DMS53 (cell line): ENCODE data around the gene BMAL2.

Experiments
- DNase-seq: peaks from one replicate; lab custom pipeline; 2025; lab: John Stamatoyannopoulos, UW

The BMAL2 gene

DNA sequence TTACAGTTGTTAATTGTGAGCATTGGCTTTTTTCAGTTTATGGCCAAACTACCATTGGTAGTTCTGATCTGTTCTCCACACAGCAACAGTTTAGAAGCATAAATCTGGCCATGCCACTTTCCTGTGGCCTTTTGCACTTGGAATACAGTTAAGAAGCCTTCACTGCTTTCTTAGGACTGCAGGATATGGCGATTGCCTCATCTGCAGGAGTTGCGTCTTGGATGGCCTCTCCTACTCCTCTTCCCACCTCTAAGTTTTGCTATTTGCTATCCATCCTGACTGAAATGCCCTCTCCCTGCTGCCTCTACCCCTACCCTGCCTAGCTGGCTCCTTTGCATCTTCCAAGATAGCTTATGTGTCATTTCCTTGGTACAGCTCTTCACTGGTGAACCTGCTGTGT lies 12.8 kb upstream of the BMAL2 start:
- no peak for DNase-seq

DNA sequence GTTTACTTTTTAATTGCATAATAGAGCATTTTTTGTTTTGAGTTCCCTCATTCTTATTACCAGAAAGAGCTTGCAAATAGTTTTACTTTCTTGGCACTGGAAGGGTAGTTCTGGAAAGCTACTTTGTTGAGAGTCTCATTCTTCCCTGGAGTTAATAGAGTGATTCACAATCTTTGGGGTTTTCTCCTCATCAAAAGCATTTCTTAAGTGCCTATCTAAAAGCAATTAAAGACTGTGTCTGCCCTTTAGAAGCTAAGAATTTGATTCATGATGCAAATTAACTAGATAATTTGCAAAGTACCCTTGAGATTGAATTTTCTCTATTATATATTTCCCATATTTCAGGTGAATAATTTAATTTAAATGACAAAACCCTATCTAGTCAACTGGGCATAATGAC lies 8.1 kb upstream of the BMAL2 start:
- DNase-seq, result no peak

DNA sequence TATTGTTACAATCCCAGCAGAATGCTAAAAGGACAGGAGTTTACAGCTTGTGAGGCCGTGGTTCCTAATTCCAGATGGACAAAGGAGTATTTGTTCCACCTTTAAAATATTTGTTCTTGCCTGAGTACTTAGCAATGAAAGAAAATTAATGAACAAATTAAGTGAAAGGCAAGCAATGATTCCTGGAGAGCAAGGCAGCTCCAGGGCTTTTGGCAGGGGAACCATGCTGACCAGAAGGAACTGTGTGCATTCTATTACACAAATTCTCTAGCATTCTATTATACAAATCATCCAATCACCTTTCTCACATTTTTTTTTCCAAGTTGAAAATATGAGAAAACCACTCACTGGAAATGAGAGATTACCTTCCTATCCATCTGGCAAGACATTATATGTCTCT lies 1.8 kb upstream of the BMAL2 start:
- no peak for DNase-seq

DNA sequence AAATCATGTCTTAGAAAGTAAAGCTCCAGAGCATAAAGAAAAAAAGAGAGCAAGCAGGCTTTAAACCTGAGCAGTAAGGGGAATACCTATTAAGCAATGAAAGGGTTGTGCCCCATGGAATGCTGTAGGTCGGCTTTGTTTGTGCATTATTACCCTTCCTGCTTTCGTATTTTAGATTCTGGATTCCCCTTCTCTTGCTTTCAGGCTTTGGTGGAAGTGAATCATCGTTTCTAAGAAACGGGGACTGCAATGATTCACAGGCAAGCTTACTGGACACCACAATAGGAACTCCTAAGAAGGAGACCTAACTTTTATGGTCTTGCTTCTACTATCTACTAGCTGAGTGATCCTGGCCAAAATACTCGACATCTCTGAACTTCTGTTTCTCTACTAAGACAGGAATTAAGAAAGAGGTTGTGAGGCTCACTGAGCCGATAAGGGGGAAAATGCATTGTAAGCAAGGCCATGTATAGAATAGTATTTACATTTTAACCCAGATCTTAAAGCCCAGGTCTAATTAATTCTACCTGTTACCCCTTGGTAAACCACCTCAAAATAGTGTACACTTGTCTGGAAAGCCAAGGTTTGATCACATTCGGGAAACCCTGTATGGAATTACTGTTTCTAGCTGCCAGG lies 1.2 kb upstream of the BMAL2 start:
- DNase-seq, result peak; percentile 57

DNA sequence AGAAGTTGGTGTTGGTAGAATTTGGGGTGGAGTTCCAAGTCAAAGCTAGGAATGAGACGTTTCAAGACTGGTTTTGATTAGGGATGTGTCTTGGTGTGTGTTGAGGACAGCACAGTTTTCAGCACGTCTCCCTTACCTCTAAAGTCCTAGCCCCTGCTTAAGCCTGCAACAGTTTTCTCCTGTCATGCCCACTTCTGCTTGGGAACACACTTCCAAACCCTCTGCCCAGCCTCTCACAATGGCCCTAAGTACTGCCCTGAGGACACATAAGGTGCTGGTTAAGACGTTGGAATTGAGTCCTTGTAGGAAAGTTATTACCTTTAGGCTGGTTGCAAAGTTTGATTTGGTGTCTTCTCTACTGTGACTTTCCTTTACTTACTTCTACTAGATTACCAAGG lies 710 bp upstream of the BMAL2 start:
- DNase-seq, result no peak

DNA sequence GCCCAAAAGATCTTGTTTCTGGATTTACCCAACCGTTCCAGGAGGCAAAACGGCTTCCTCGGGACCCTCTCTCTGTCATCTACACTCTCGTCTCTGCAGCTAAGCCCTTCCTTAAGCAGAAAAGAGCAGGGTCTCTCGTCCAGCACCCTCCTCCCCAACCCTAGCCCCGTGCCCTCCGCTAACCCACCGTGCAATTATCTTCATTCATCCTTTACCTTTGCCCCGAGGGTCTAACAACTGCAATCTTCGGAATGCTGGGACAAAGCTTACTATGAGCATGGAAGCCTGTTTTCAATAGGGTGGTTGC lies 276 bp upstream of the BMAL2 start:
- DNase-seq, result no peak

DNA sequence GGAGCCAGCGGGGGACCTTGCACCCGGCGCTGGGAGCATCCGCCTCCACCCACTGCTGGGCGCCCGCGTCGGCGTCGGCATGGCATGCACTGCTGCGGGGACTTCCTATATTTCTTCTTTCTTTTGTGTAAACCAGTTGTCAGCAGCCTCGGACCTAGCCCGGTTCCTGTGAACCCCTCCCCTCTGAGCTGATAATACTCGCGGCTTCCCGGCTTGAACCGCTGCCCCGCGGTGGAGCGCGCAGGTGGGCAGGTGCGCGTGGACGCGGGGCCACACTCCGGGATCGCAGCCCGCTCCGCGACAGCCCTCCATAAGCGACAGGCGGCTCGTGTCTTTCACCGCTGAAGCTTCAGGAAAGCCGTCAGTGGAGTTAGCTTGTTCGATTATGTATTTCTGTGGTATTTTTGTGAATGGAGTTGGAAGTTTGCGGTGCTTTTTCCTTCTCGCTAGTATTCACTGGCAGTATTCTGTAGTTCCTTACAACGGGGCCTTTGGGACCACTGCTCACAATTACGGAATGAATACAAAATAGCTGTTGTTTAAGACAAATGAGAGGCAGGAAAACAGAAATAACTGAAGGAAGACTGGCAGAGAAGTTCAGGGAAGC lies 870 bp downstream of the BMAL2 start:
- DNase-seq, result peak; percentile 80

DNA sequence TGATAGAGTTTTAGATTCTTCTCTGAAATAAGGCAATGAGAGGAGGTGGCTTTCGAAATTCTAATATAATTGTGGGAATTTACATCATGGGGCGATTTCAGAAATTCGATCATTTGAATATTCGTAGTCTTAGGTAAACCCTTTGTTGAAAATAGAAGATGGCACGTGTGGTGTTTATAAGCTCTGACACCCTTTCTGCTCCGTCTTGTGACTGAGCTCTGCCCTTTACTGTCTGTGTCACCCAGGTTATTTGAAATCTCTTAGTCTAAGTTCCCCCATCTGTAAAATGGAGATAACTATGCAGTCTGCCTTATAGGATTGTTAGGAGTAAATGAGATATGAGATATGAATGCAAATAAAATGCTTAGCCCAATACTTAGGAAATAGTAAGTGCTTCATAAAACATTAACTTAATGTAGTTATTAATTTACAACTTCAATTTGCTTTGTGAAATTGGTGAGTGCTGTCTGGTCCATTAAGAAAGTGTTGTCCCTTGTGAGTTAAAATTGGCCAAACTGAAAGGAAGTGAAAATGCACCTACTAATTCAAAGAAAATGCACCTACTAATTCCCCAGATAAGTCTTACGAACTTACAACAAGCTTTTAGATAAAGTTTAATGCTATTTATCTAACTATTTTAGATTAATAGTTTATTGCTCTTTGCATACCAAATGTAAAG lies 1.5 kb downstream of the BMAL2 start:
- DNase-seq, result peak; percentile 48

DNA sequence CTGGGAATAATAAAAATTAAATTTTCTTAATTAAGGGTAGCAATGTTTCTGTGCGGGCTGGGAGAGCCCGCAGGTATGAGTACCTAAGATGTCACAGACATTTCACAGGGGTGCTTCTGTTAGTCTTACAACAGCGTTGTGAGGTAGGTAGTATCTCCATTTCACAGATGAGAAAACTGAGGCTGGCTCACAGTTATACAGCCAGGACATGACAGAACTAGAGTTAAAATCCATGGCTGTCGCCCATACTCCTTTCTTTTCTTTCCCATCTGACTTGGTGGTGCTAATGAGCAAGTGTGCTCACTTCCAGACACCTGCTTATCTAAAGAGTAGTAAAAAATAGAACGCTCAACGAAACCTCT lies 2.1 kb downstream of the BMAL2 start:
- no peak for DNase-seq

DNA sequence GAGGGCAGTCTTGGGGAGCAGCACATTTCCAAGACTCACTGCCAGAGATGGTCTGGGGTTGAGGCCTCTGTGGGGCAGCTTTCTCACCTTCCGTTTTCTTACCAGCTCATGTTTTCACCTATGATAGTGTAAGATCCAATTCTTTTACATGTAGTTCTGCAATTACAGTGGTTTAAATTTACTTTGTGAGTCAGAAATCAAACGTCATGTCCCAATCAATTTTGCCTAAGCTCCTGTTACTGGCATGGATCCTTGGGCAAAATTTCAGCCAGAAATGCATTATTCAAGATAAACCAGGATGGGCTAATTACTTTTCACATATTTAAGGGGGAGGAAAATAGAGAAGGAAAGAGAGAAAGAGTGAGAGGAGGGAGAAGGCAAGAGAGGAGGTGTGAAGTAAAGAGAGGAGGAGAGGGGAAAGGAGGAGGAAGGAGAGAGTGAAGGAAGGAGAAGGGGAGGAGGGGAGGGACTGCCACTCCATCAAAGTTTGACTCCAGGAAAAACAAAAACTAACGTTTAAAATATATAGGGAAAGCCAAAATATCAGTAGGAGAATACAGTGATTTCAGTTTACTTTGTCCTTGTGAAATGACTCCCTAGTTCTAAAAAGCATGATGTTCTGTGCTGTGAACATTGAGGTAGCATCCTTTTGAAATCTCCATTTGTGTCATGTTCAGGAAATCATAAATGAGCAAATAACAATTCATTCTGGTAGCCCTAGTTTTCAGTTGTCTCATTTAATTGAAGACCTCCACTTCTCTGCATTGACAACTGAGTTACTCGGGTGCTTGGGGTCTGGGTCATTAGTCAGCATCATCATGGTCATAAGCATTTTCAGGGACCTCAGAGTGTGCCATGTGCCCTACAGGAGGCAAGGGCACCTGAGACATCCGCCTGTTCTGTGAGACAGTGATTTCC lies 3.0 kb downstream of the BMAL2 start:
- peak; percentile 24 for DNase-seq

DNA sequence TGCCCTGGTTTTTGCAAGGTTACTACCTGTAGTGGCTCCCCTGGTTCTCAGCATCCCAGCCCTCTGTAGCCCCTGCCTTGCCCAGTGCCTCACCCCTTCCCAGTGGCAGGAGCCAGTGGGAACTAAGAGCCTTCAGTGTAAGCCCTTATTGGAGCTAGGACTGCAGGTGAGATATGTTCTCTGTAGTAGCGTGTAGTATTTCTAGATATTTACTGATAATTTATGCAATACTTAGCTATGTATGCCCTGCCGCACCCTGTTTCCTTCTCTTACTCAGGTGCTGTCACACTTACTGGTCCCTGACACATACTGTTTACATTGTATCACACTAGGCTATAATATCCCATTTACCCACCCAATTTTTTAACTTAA lies 3.6 kb downstream of the BMAL2 start:
- no peak for DNase-seq

DNA sequence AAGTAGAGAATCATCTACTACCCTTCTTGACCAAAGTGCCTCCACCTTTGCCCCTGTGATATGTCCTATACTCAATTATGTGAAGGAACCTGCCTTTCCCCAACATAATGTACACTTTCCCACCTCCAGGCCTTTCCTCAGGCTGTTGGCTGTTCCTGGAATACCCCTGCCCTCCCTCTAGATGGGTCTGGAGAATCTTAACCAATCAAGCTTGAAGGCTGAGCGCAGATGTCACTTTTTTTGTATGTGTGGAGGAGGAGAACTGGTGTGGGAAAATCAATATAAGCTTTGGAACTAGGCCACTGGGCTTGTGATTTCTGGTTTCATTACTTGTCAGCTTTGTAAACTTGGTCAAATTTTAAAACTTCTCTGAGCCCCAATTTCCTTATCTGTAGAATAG lies 4.7 kb downstream of the BMAL2 start:
- no peak for DNase-seq

DNA sequence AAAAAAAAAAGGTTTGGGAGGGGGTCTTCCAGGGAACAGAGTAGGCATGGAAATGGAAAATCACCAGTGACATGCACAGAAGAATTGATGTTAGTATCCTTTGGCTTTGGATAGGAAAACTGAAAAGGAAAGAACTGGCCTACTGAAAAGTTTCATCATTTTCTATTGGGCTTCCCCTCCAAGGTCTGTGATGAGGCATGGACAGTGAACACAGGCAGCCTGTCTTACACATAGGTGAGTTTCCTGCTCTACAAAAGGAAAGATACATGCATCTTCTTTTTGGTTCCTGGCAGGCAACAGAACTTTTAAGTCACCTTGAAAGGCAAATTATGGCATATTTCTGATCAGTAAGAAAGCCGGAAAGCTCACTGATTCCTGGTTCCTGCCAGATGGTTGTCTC lies 5.8 kb downstream of the BMAL2 start:
- no peak for DNase-seq

DNA sequence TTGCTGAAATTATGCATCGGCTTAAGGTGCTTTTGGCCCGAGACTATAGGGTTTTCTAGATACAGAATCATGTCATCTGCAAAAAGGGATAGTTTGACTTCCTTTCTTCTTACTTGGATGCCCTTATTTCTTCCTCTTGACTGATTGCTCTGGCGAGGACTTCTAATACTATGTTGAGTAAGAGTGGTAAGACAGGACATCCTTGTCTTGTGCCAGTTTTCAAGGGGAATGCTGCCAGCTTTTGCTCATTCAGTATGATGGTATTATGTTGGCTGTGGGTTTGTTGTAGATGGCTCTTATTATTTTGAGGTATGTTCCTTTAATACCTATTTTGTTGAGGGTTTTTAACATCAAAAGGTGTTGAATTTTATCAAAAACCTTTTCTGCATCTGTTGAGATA lies 8.3 kb downstream of the BMAL2 start:
- no peak for DNase-seq

DNA sequence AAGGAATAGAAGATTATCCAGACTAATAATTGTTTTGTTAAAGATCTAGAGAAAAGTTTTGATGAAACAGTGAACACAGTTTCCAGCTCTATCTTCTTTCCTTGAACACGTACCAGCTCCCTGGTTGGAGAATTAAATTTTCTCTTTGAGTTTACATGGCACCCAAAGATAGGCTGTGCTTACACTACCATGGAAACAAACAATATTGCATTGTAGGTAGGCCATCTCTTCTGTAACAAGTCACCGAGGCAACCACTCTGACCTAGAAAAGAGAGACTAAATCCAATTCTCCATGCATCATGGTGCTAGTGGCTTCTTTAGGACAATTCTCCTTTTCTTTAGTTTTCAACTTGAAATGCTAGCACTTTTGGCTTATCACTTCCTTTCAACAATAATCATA lies 9.9 kb downstream of the BMAL2 start:
- no peak for DNase-seq

DNA sequence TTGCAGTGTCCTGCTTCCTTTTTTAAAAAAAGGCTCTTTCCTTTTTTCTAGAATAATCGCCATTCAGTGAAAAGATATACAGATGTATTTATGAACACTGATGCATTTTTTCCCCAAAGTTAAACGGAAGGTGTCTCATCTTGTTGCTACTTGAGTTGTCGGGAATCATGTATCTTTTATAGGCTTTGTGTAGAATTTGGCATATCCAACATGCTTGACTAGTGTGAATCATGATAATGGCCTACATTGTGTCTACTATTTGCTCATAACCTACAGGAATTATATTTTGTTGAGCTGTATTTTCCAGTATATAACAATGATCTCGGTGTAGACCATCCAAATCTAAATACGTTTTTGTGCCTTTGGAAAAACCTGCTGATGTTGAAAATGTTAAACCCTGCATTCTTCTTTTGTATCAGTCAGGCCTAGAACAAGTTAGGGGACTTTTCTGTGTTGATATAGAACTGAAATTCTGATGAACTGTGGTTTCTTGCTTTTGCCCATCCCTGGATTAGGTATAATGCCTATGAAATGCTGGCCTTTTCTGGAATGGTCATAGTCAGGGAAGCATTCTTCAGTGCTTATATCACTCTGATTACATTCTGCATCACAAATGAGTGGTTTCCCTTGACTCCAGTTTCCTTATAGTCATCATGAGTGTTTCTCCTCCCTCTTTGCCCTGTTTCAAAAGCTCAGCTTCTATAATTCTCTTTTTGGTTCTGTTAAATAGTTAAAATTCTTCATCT lies 10.8 kb downstream of the BMAL2 start:
- DNase-seq, result peak; percentile 39

DNA sequence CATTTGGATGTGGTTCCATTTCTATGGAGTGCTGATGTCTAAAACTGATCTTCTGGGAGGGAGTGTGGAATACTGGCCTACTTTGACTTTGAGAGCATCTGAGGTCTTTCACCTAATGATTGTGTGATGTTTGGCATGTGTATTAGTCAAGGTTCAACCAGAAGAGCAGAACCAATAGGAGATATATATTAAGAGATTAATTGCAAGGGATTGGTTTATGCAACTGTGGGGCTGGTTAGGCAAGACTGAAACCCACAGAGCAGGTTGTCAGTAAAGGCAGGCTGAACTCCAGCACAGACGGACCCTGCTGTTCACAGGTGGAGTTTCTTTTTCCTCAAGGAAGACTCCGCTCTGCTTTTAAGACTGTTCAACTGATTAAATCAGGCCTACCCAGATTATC lies 11.6 kb downstream of the BMAL2 start:
- DNase-seq, result no peak

DNA sequence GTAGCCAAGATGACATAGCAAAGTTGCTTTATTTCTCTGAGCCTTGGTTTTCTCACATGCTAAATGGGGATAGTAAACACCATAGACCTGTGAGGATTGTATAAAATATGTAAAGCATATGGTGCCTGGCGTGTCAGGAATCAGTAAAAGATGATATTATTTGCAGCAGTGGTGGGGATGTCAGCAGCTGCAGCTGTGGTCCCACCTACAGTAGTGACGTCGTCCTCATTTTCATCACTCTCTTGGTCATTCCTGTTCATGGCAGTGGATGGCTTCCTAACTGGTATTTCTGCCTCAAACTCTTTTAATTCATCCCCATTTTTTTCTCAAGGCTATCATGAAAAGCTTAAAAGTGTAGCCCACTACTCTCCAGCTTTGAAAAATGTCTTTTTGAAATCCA lies 12.1 kb downstream of the BMAL2 start:
- DNase-seq, result no peak

DNA sequence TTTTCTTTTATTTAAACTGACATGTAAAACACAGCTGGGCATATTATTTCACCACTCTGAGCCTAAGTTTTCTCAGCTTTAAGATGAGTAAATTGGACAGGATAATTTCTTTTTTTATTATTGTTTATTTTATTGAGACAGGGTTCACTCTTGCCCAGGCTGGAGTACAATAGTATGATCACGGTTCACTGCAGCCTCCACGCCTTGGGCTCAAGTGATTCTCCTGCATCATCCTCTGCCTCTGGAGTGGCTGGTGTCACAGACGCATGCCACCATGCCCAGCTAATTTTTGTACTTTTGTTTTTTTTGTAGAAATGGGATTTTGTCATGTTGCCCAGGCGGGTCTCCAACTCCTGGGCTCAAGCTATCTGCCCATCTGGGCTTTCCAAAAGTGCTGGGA lies 12.7 kb downstream of the BMAL2 start:
- peak; percentile 67 for DNase-seq

DNA sequence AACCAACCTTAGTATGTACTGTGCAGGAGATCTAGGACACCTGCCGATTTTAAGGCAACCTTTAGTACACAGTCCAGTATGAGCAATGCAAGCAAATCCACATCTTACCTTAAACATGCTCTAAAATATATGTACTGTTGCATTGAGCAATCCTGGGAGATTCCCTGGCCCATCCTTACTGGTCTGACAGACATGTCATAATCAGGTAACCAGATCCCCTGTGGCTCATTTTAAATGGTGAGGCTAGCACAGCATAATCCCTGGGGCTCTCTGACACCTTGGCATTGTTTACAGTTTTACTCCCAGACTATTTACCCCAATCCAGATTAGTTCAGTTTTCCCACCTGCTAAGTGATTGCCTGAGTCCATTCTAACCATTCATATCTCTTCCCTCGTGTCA lies 15.1 kb downstream of the BMAL2 start:
- peak; percentile 37 for DNase-seq

DNA sequence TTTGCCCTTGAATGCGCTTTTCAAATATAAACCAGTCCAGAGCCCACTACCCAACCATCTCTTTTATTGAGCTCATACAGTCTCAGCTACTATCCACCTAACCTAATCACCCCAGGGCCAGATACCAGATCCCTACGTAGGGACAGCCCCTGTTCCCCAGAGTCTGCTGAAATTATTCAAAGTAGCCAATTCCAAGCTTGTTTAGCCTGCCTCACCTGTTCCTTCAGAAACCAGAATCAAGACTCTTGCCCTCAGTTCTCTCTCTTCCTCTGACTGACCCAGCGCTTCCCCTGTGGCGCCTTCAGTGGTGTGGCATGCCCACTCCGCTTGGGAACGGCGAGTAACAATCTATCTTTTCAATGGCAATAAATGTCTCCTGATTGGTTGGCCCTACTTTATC lies 18.8 kb downstream of the BMAL2 start:
- no peak for DNase-seq

DNA sequence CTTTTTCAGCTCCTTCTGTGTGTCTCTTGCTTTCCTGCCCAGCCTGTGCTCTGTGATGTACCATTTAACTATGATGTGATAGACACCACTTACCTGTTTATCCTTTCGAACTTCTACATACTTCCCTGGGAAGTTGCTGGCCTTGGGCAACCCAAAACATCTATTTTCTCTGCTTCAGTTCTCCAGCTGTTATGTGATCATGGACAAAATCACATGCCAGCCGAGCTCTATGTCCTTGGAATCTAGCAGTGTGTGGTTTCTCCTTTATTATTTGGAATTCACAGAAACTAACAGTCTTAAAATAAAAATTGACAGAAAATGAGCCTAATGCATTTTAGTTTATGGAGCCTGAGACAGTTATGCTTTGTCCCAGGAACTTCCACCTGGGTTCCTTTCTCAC lies 22.9 kb downstream of the BMAL2 start:
- no peak for DNase-seq
